Measurements from ENCODE around the gene BCAT1. TPM values are rescaled to one million over a fixed set of nuclear protein-coding genes. Genes with fewer than 3 reads are reported as not detected.

BCAT1 gene
- total and polyA plus RNA-seq, 2 experiments from 2014 or later, result 60.6 to 72.1 TPM

- Histone ChIP-seq H3K4me1 (ENCODE audit: insufficient read depth) (peaks cover 19% of the 10 kb centered on the region), H3K9ac (no peak overlapping the region), H2AFZ (no peak overlapping the region), H3F3A (ENCODE audit: insufficient read depth) (peaks cover 5% of the 10 kb centered on the region), H3K4me3 (no peak overlapping the region), H3K9me2 (ENCODE audit: insufficient read depth) (no peaks in the 10 kb centered on the region), H4K20me1 (ENCODE audit: insufficient read depth) (no peaks in the 10 kb centered on the region), H3K27me3 (replicated peaks; ENCODE audit: insufficient read depth) (no peaks in the 10 kb centered on the region), H3K4me2 (ENCODE audit: unreplicated experiment) (no peak overlapping the region), H3K79me2 (ENCODE audit: insufficient read depth) (peaks cover 93% of the 10 kb centered on the region), H3K36me3 (ENCODE audit: low read depth) (peaks cover 4% of the 10 kb centered on the region; the same call in 1 of the 2 replicates), H3K9me3 (ENCODE audit: low read depth) (no peaks in the 10 kb centered on the region), H3K27ac (peak overlapping the region; percentile 41)
- TF ChIP-seq EZH2phosphoT487 (IDR thresholded peaks at IDR 0.05; ENCODE audit: insufficient read depth, low read depth) (no peak), EZH2 (IDR thresholded peaks at IDR 0.05; ENCODE audit: insufficient read depth, poor library complexity, severe bottlenecking) (no peak)
- in situ Hi-C loops (cut with MboI), result no loop called here
- no peak for DNase-seq
- WGBS, 2 experiments (ENCODE audit: low coverage in 1 of 2, low lambda C conversion rate in 2 of 2, missing lambda C conversion rate in 2 of 2), result 76 to 80% methylated on average over 3 of the region's 3 CpGs
Observed at GRCh38 chr12:24920141-24920540, 28.8 kb downstream of the BCAT1 start.

GRCh38 chr12:24919346-24920001 is 29.4 kb downstream of the BCAT1 start:
- Histone ChIP-seq H3K79me2 (ENCODE audit: insufficient read depth) (peaks cover 93% of the 10 kb centered on the region), H3K27ac (no peak overlapping the region)
- no peak for DNase-seq

GRCh38 chr12:24918596-24918995 is 30.3 kb downstream of the BCAT1 start:
- DNase-seq, result no peak
- Histone ChIP-seq H3K4me2 (ENCODE audit: unreplicated experiment) (no peak overlapping the region), H3K4me1 (ENCODE audit: insufficient read depth) (peaks cover 19% of the 10 kb centered on the region), H2AFZ (no peak overlapping the region), H3K27me3 (replicated peaks; ENCODE audit: insufficient read depth) (no peaks in the 10 kb centered on the region), H3K9me3 (ENCODE audit: low read depth) (no peaks in the 10 kb centered on the region), H3K79me2 (ENCODE audit: insufficient read depth) (peaks cover 92% of the 10 kb centered on the region), H3K4me3 (no peak overlapping the region), H3K27ac (no peak overlapping the region), H3K9me2 (ENCODE audit: insufficient read depth) (no peaks in the 10 kb centered on the region), H4K20me1 (ENCODE audit: insufficient read depth) (no peaks in the 10 kb centered on the region), H3K9ac (no peak overlapping the region), H3F3A (ENCODE audit: insufficient read depth) (peaks cover 5% of the 10 kb centered on the region), H3K36me3 (ENCODE audit: low read depth) (peaks cover 4% of the 10 kb centered on the region; the same call in 1 of the 2 replicates)
- in situ Hi-C loops (cut with MboI), result no loop called here
- TF ChIP-seq EZH2phosphoT487 (IDR thresholded peaks at IDR 0.05; ENCODE audit: insufficient read depth, low read depth), result no peak
- TF ChIP-seq EZH2 (IDR thresholded peaks at IDR 0.05; ENCODE audit: insufficient read depth, poor library complexity, severe bottlenecking), result no peak
- WGBS, 2 experiments (ENCODE audit: low coverage in 1 of 2, low lambda C conversion rate in 2 of 2, missing lambda C conversion rate in 2 of 2), result 13 to 17% methylated on average over 2 of the region's 2 CpGs

More at GRCh38 chr12:24919346-24920001, 29.4 kb downstream of the BCAT1 start:
- H3K9me3 ChIP-seq (ENCODE audit: low read depth), result no peaks in the 10 kb centered on the region
- peaks cover 4% of the 10 kb centered on the region; the same call in 1 of the 2 replicates for H3K36me3 ChIP-seq (ENCODE audit: low read depth)
- H3K4me3 ChIP-seq, result no peak overlapping the region
- 56 to 64% methylated on average over 4 of the region's 4 CpGs for WGBS, 2 experiments (ENCODE audit: low coverage in 1 of 2, low lambda C conversion rate in 2 of 2, missing lambda C conversion rate in 2 of 2)
- no peak overlapping the region for H3K9ac ChIP-seq
- in situ Hi-C loops (cut with MboI), result no loop called here
- H3F3A ChIP-seq (ENCODE audit: insufficient read depth), result peaks cover 5% of the 10 kb centered on the region
- TF ChIP-seq EZH2 (IDR thresholded peaks at IDR 0.05; ENCODE audit: insufficient read depth, poor library complexity, severe bottlenecking) (no peak), EZH2phosphoT487 (IDR thresholded peaks at IDR 0.05; ENCODE audit: insufficient read depth, low read depth) (no peak)
- H2AFZ ChIP-seq, result no peak overlapping the region
- peaks cover 19% of the 10 kb centered on the region for H3K4me1 ChIP-seq (ENCODE audit: insufficient read depth)
- no peaks in the 10 kb centered on the region for H3K9me2 ChIP-seq (ENCODE audit: insufficient read depth)
- no peak overlapping the region for H3K4me2 ChIP-seq (ENCODE audit: unreplicated experiment)
- no peaks in the 10 kb centered on the region for H3K27me3 ChIP-seq (replicated peaks; ENCODE audit: insufficient read depth)
- no peaks in the 10 kb centered on the region for H4K20me1 ChIP-seq (ENCODE audit: insufficient read depth)

GRCh38 chr12:24915501-24915900 is 33.4 kb downstream of the BCAT1 start:
- Histone ChIP-seq H3K36me3 (ENCODE audit: low read depth) (peaks cover 4% of the 10 kb centered on the region; the same call in 1 of the 2 replicates), H3K9me3 (ENCODE audit: low read depth) (no peaks in the 10 kb centered on the region), H2AFZ (no peak overlapping the region), H3K27ac (no peak overlapping the region), H3K9me2 (ENCODE audit: insufficient read depth) (no peaks in the 10 kb centered on the region), H3K27me3 (replicated peaks; ENCODE audit: insufficient read depth) (no peaks in the 10 kb centered on the region), H3F3A (ENCODE audit: insufficient read depth) (peaks cover 14% of the 10 kb centered on the region; the same call in 1 of the 2 replicates), H3K4me3 (no peak overlapping the region), H3K9ac (no peak overlapping the region), H3K4me1 (ENCODE audit: insufficient read depth) (peaks cover 15% of the 10 kb centered on the region), H3K79me2 (ENCODE audit: insufficient read depth) (peaks cover 82% of the 10 kb centered on the region), H3K4me2 (ENCODE audit: unreplicated experiment) (no peak overlapping the region), H4K20me1 (ENCODE audit: insufficient read depth) (no peaks in the 10 kb centered on the region)
- in situ Hi-C loops (cut with MboI), result no loop called here
- TF ChIP-seq EZH2 (IDR thresholded peaks at IDR 0.05; ENCODE audit: insufficient read depth, poor library complexity, severe bottlenecking), result no peak
- no peak for TF ChIP-seq EZH2phosphoT487 (IDR thresholded peaks at IDR 0.05; ENCODE audit: insufficient read depth, low read depth)
- WGBS, 2 experiments (ENCODE audit: low coverage in 1 of 2, low lambda C conversion rate in 2 of 2, missing lambda C conversion rate in 2 of 2), result 72 to 77% methylated on average over 5 of the region's 5 CpGs
- no peak for DNase-seq

Measured in GM23248 (cell line).